Skeletal muscle satellite cell (primary cell): Measurements from ENCODE around the gene DPH5. TPM values are rescaled to one million over a fixed set of nuclear protein-coding genes. Genes with fewer than 3 reads are reported as not detected.
A peak's percentile ranks its signal among the peaks of the same experiment; 100 is the strongest.
"Not testable (repeated sequence)": the region's sequence is repeated elsewhere in the genome, so short reads cannot be mapped to it uniquely, and the experiment has no call there.

Experiments used
- H3K27me3 ChIP-seq: 2 replicates; pipeline ENCODE4 v1.7.0; 2013; ENCODE audit warnings: low read length; ENCODE audit not compliant: control insufficient read depth, insufficient read depth
- H3K36me3 ChIP-seq: 2 replicates; pipeline ENCODE4 v1.7.0; 2013; ENCODE audit warnings: mild to moderate bottlenecking, control low read depth, low read length; ENCODE audit not compliant: insufficient read depth
- H3K4me1 ChIP-seq: 2 replicates; pipeline ENCODE4 v1.7.0; 2013; ENCODE audit warnings: low read length; ENCODE audit not compliant: control insufficient read depth, insufficient read depth
- H3K4me2 ChIP-seq: 2 replicates; pipeline ENCODE4 v1.7.0; 2013; ENCODE audit warnings: mild to moderate bottlenecking, low read length
- H3K4me3 ChIP-seq: 2 replicates; pipeline ENCODE4 v1.7.0; 2013; ENCODE audit warnings: low read length
- H3K9ac ChIP-seq: 2 replicates; pipeline ENCODE4 v1.7.0; 2013; ENCODE audit warnings: mild to moderate bottlenecking, low read depth, low read length, moderate library complexity
- H3K9me3 ChIP-seq: replicated peaks from 2 replicates; pipeline ENCODE4 v1.7.0; 2013; ENCODE audit warnings: mild to moderate bottlenecking, control low read depth, low read length
- total RNA-seq: library from RNA; depleted of rRNA; stranded (reverse); fragments of >200 nt; gene quantifications from 2 replicates; pipeline ENCODE4 v1.2.3, GENCODE V29; 2012; rRNA removed

Gene DPH5
- 24.2 and 35.5 TPM in 2 replicates for total RNA-seq

GRCh38 chr1:101025657-101026429 is at the start of gene DPH5:
DPH5 (minus strand) TSS chr1:101025784; CDS start chr1:101025443, 341 bp downstream.
- no peaks in the 10 kb centered on the region for H3K27me3 ChIP-seq
- peak within 1 kb of the TSS; percentile 79 for H3K4me3 ChIP-seq
- H3K36me3 ChIP-seq = peaks cover 6% of the 10 kb centered on the region
- H3K9me3 ChIP-seq = no peaks in the 10 kb centered on the region
- H3K4me2 ChIP-seq = peak within 1 kb of the TSS; percentile 90
- H3K4me1 ChIP-seq = peaks cover 10% of the 10 kb centered on the region
- H3K9ac ChIP-seq = peak within 1 kb of the TSS; percentile 91

GRCh38 chr1:101073836-101074235 is 48.3 kb upstream of the DPH5 start:
- Histone ChIP-seq H3K9me3 (no peaks in the 10 kb centered on the region), H3K4me3 (no peak overlapping the region), H3K9ac (no peak overlapping the region), H3K4me2 (no peak overlapping the region), H3K36me3 (peaks cover 3% of the 10 kb centered on the region), H3K27me3 (no peaks in the 10 kb centered on the region), H3K4me1 (no peaks in the 10 kb centered on the region)

- Histone ChIP-seq H3K9ac (no peak overlapping the region), H3K4me2 (no peak overlapping the region), H3K27me3 (no peaks in the 10 kb centered on the region), H3K36me3 (peaks cover 3% of the 10 kb centered on the region), H3K4me3 (no peak overlapping the region), H3K9me3 (no peaks in the 10 kb centered on the region), H3K4me1 (no peaks in the 10 kb centered on the region)
Observed at GRCh38 chr1:101071470-101071891, 45.9 kb upstream of the DPH5 start.

- Histone ChIP-seq H3K4me1 (no peaks in the 10 kb centered on the region), H3K27me3 (no peaks in the 10 kb centered on the region), H3K9me3 (no peaks in the 10 kb centered on the region), H3K4me3 (no peak overlapping the region), H3K9ac (no peak overlapping the region), H3K4me2 (no peak overlapping the region), H3K36me3 (no peaks in the 10 kb centered on the region)
Observed at GRCh38 chr1:101069158-101069557, 43.6 kb upstream of the DPH5 start.

GRCh38 chr1:101066937-101067335 is 41.4 kb upstream of the DPH5 start:
- H3K36me3 ChIP-seq, H3K4me3 ChIP-seq, H3K9ac ChIP-seq, H3K4me2 ChIP-seq, H3K4me1 ChIP-seq, H3K27me3 ChIP-seq, H3K9me3 ChIP-seq: not testable (repeated sequence)

GRCh38 chr1:101066260-101066936 is 40.8 kb upstream of the DPH5 start:
- Histone ChIP-seq H3K36me3 (no peaks in the 10 kb centered on the region), H3K4me2 (no peak overlapping the region), H3K9ac (no peak overlapping the region), H3K27me3 (no peaks in the 10 kb centered on the region), H3K4me1 (no peaks in the 10 kb centered on the region), H3K4me3 (no peak overlapping the region), H3K9me3 (no peaks in the 10 kb centered on the region)

GRCh38 chr1:101065575-101065974 is 40.0 kb upstream of the DPH5 start:
- Histone ChIP-seq H3K27me3 (no peaks in the 10 kb centered on the region), H3K4me3 (no peak overlapping the region), H3K4me2 (no peak overlapping the region), H3K36me3 (no peaks in the 10 kb centered on the region), H3K9me3 (no peaks in the 10 kb centered on the region), H3K4me1 (no peaks in the 10 kb centered on the region), H3K9ac (no peak overlapping the region)

- H3K4me2 ChIP-seq = no peak overlapping the region
- H3K27me3 ChIP-seq = no peaks in the 10 kb centered on the region
- no peaks in the 10 kb centered on the region for H3K4me1 ChIP-seq
- H3K36me3 ChIP-seq = no peaks in the 10 kb centered on the region
- H3K9ac ChIP-seq = no peak overlapping the region
- H3K9me3 ChIP-seq = no peaks in the 10 kb centered on the region
- H3K4me3 ChIP-seq = no peak overlapping the region
Observed at GRCh38 chr1:101064697-101065096, 39.1 kb upstream of the DPH5 start.

GRCh38 chr1:101060992-101061391 is 35.4 kb upstream of the DPH5 start:
- no peaks in the 10 kb centered on the region for H3K4me1 ChIP-seq
- no peak overlapping the region for H3K4me2 ChIP-seq
- no peak overlapping the region for H3K9ac ChIP-seq
- H3K4me3 ChIP-seq = no peak overlapping the region
- H3K27me3 ChIP-seq = no peaks in the 10 kb centered on the region
- H3K36me3 ChIP-seq = no peaks in the 10 kb centered on the region
- no peaks in the 10 kb centered on the region for H3K9me3 ChIP-seq

GRCh38 chr1:101059945-101060542 is 34.5 kb upstream of the DPH5 start:
- Histone ChIP-seq H3K4me1 (no peaks in the 10 kb centered on the region), H3K9me3 (no peaks in the 10 kb centered on the region), H3K4me3 (no peak overlapping the region), H3K9ac (no peak overlapping the region), H3K4me2 (no peak overlapping the region), H3K36me3 (no peaks in the 10 kb centered on the region), H3K27me3 (no peaks in the 10 kb centered on the region)

GRCh38 chr1:101055623-101056022 is 30.0 kb upstream of the DPH5 start:
- Histone ChIP-seq H3K4me3 (no peak overlapping the region), H3K27me3 (no peaks in the 10 kb centered on the region), H3K4me1 (no peaks in the 10 kb centered on the region), H3K36me3 (no peaks in the 10 kb centered on the region), H3K9me3 (no peaks in the 10 kb centered on the region), H3K9ac (no peak overlapping the region), H3K4me2 (no peak overlapping the region)
